Colonic mucosa (tissue), 4 donors: ENCODE results near the gene MED10. TPM values are rescaled to one million over a fixed set of nuclear protein-coding genes. Genes with fewer than 3 reads are reported as not detected.

ENCODE experiments used
- DNase-seq: peaks from one replicate; pipeline ENCODE4 v3.0.0-alpha.2; 2020
- H3K27ac ChIP-seq: fragments of 200-600 bp; one replicate; pipeline ENCODE4 v1.8.0; 2021
- H3K27me3 ChIP-seq: fragments of 200-600 bp; one replicate; pipeline ENCODE4 v1.8.0; 2021
- H3K36me3 ChIP-seq: fragments of 200-600 bp; one replicate; pipeline ENCODE4 v1.8.0; 2021
- H3K4me1 ChIP-seq: fragments of 200-600 bp; one replicate; pipeline ENCODE4 v1.8.0; 2021; ENCODE audit warnings: mild to moderate bottlenecking
- H3K4me3 ChIP-seq: fragments of 200-600 bp; one replicate; pipeline ENCODE4 v1.8.0; 2021
- H3K9ac ChIP-seq, 2 donors: one replicate each; pipeline ENCODE4 v1.7.0; 2013; ENCODE audit warnings: control low read depth in 2 of 2, low read depth in 2 of 2, low read length in 2 of 2
- H3K9me3 ChIP-seq: fragments of 200-600 bp; one replicate; pipeline ENCODE4 v1.8.0; 2021
- intact Hi-C: fragments of 100-400 bp; cut with DNase I; formaldehyde crosslinking; loops from one replicate; pipeline ENCODE4 v1.14.1; 2022
- total RNA-seq, 2 donors: library from RNA; stranded (reverse); fragmentation: NEBNext Ultra II Directional in 1 of 2; extraction: Animal tissue kit (Norgen Biotek cat#: 25700) in 1 of 2; gene quantifications; one replicate each; pipeline ENCODE4 v1.2.1, GENCODE V29; 2021
- TF ChIP-seq, protein P1 (sequence below): fragments of 200-600 bp; IDR thresholded peaks from one replicate; pipeline ENCODE4 v1.8.0; 2022; ENCODE audit warnings: antibody characterized with exemption, mild to moderate bottlenecking
- donor health status: healthy.
- donor health status: DM: no; HTN: no; CAD: no.
- donor health status: DM: no; HTN: no; CAD: no.

Gene MED10
- total RNA-seq, 2 donors from 2014 or later: 25.0 to 27.3 TPM

DNA sequence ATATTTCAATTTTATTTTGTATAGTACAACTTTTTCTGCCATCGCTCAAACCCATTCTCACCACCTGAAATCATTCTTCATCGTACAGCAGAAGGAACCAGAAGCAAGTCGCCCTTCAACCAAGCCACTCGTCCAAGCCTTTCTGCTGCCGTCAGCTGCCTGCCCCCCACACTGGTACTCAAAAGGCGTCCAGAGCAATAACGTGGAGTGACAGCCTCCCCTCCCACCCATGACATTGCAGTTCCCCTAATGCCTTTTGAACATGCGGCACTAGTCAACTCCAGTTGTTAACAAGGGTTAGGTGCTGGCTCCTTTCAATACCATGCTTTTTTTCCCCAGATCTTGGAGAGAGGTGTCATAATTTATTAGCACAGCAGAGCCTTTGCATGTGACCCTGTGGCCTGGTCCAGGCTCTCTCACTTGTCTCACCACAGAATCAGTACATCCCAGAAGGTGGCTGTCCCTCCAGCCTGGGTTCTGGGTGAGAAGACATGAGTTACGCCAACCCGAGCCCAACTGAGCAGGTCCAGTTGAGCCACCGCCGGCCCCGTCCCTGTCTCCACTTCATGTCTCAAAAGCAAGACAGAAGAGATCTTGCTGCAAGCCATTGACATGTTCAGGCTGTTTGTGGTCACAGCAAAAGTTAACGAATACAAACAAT is 20.4 kb upstream of the MED10 start:
- no peak for DNase-seq
- intact Hi-C loops: no loop called here
- TF ChIP-seq, protein P1, sequence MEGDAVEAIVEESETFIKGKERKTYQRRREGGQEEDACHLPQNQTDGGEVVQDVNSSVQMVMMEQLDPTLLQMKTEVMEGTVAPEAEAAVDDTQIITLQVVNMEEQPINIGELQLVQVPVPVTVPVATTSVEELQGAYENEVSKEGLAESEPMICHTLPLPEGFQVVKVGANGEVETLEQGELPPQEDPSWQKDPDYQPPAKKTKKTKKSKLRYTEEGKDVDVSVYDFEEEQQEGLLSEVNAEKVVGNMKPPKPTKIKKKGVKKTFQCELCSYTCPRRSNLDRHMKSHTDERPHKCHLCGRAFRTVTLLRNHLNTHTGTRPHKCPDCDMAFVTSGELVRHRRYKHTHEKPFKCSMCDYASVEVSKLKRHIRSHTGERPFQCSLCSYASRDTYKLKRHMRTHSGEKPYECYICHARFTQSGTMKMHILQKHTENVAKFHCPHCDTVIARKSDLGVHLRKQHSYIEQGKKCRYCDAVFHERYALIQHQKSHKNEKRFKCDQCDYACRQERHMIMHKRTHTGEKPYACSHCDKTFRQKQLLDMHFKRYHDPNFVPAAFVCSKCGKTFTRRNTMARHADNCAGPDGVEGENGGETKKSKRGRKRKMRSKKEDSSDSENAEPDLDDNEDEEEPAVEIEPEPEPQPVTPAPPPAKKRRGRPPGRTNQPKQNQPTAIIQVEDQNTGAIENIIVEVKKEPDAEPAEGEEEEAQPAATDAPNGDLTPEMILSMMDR: no peak

DNA sequence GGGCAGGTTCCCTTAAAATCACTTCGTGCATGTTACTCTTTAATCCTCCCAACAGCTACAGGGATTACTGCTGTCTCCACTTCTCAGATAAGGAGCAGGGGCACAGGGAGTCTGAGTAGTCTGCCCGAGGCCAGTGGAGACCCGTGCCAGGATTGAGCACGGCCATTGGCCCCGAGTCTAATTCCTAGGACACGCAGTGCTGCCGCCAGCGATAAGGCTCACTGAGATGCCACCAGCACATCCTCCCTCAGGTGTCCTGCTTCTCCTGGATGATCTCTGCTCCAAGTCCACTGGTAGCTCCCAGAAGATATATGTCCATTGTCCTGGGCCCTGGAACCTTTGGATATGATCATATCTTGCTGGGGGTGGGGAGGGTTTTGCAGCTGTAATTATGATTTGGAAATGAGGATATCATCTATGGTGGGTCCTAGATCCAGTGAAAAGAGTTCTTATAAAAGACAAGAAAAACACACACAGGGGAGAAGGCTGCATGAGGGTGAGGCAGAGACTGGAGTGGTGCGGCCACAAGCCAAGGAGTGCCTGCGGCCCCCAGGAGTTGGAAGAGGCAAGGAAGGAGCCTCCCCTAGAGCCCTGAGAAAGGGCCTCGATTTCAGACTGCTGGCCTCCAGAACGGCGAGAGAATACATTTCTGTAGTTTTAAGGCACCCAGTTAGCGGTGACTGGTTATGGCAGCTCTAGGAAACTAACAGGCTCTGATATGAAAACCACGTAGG is 19.4 kb upstream of the MED10 start:
- Histone ChIP-seq H3K9me3 (no peaks in the 10 kb centered on the region), H3K36me3 (no peaks in the 10 kb centered on the region), H3K27ac (no peak overlapping the region), H3K27me3 (no peaks in the 10 kb centered on the region), H3K4me3 (no peak overlapping the region), H3K4me1 (no peaks in the 10 kb centered on the region), H3K9ac (no peak overlapping the region)
- TF ChIP-seq, protein P1: no peak
- intact Hi-C loops: no loop called here
- DNase-seq: no peak

More for the DNA sequence above, 20.4 kb upstream of the MED10 start:
- Histone ChIP-seq H3K9me3 (no peaks in the 10 kb centered on the region), H3K9ac (no peak overlapping the region), H3K27ac (no peak overlapping the region), H3K4me1 (no peaks in the 10 kb centered on the region), H3K27me3 (no peaks in the 10 kb centered on the region), H3K4me3 (no peak overlapping the region), H3K36me3 (no peaks in the 10 kb centered on the region)

DNA sequence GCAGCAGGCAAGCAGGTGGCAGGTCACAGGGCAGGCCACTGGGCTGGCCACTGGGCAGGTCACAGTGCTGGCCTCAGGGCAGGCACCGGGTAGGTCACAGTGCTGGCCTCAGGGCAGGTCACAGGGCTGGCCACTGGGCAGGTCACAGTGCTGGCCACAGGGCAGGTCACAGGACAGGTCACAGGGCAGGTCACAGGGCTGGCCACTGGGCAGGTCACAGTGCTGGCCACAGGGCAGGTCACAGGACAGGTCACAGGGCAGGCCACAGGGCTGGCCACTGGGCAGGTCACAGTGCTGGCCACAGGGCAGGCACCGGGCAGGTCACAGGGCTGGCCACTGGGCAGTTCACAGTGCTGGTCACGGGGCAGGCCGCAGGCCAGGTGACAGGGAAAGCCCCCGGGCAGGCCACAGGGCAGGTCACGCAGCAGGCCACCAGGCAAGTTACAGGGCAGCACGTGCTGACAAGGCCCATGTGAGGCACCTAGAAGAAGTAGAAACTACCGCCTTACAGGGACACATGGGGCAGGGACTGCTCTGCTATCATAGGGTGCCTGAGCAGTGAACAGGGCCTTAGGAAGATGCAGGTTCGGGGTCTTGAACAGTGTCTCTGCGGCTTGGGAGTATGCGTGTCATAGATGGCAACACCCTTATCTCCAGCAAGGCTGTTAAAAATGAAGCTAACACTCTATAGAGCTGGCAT is 18.6 kb upstream of the MED10 start:
- Histone ChIP-seq H3K4me1 (no peaks in the 10 kb centered on the region), H3K9ac (no peak overlapping the region)
- intact Hi-C loops: no loop called here

GRCh38 chr5:6396043-6396442 is 17.7 kb upstream of the MED10 start:
- no peak for DNase-seq
- no peak overlapping the region for H3K9ac ChIP-seq
- no peak overlapping the region for H3K4me3 ChIP-seq
- H3K9me3 ChIP-seq: no peaks in the 10 kb centered on the region
- H3K36me3 ChIP-seq: no peaks in the 10 kb centered on the region
- no peaks in the 10 kb centered on the region for H3K27me3 ChIP-seq
- intact Hi-C loops: no loop called here
- TF ChIP-seq, protein P1: no peak
- no peak overlapping the region for H3K27ac ChIP-seq
- no peaks in the 10 kb centered on the region for H3K4me1 ChIP-seq

More for the DNA sequence above, 18.6 kb upstream of the MED10 start:
- Histone ChIP-seq H3K9me3 (no peaks in the 10 kb centered on the region), H3K4me3 (no peak overlapping the region), H3K27ac (no peak overlapping the region), H3K27me3 (no peaks in the 10 kb centered on the region), H3K36me3 (no peaks in the 10 kb centered on the region)
- DNase-seq: no peak
- TF ChIP-seq, protein P1: no peak

DNA sequence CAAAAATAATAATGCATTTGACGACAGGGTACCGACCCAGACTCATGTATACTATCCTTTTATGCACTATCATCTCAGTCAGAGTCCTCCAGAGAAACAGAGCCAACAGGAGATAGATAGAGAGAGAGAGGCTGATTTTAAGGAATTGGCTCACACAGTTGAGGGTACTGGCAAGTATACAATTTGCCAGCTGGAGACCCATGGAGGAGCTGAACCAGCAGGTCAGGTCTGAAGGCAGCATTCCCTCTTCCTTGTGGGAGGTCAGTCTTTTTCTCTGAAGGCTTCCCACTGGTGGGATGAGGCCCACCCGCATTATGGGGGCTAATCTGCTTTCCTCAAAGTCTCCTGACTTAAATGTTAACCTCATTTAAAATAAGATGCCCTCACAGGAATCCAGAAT is 17.3 kb upstream of the MED10 start:
- Histone ChIP-seq H3K27me3 (no peaks in the 10 kb centered on the region), H3K36me3 (no peaks in the 10 kb centered on the region), H3K4me3 (no peak overlapping the region), H3K9me3 (no peaks in the 10 kb centered on the region), H3K4me1 (no peaks in the 10 kb centered on the region), H3K9ac (no peak overlapping the region), H3K27ac (no peak overlapping the region)
- TF ChIP-seq, protein P1: no peak
- no peak for DNase-seq
- intact Hi-C loops: no loop called here
